Trophoblast cell (in vitro differentiated cells and primary cell): ENCODE measurements around the gene GRHPR.

Experiments used
- DNase-seq, 2 donors: peaks; one replicate each; pipeline ENCODE4 v3.0.0-alpha.2; 2016
- H2AFZ ChIP-seq: 2 replicates; pipeline ENCODE4 v1.6.1; 2013; ENCODE audit warnings: low read length, moderate library complexity, mild to moderate bottlenecking; ENCODE audit not compliant: insufficient read depth, poor library complexity
- H2AK5ac ChIP-seq: 2 replicates; pipeline ENCODE4 v1.6.1; 2013; ENCODE audit warnings: mild to moderate bottlenecking, low read length
- H2BK120ac ChIP-seq: 2 replicates; pipeline ENCODE4 v1.6.1; 2013; ENCODE audit warnings: low read length, mild to moderate bottlenecking, moderate library complexity; ENCODE audit not compliant: insufficient read depth, poor library complexity
- H2BK12ac ChIP-seq: 2 replicates; pipeline ENCODE4 v1.6.1; 2013; ENCODE audit warnings: mild to moderate bottlenecking, low read length, moderate library complexity
- H2BK5ac ChIP-seq: 2 replicates; pipeline ENCODE4 v1.6.1; 2013; ENCODE audit warnings: low read length, low read depth, moderate library complexity, mild to moderate bottlenecking; ENCODE audit not compliant: poor library complexity
- H3K14ac ChIP-seq: 2 replicates; pipeline ENCODE4 v1.6.1; 2013; ENCODE audit warnings: mild to moderate bottlenecking, low read length
- H3K18ac ChIP-seq: 2 replicates; pipeline ENCODE4 v1.6.1; 2013; ENCODE audit warnings: mild to moderate bottlenecking, low read length
- H3K23ac ChIP-seq: 2 replicates; pipeline ENCODE4 v1.6.1; 2013; ENCODE audit warnings: low read length
- H3K27ac ChIP-seq: 2 replicates; pipeline ENCODE4 v1.5.1; 2013; ENCODE audit warnings: low read depth, mild to moderate bottlenecking, inconsistent platforms, low read length, moderate library complexity
- H3K27me3 ChIP-seq: 2 replicates; pipeline ENCODE4 v1.6.1; 2013; ENCODE audit warnings: inconsistent platforms, mild to moderate bottlenecking, low read length, moderate library complexity; ENCODE audit not compliant: insufficient read depth
- H3K36me3 ChIP-seq, 2 experiments: 1 replicate in 1 of 2; 2 replicates in 1 of 2; pipeline ENCODE4 v1.6.1; 2013; ENCODE audit warnings: low read length in 2 of 2, mild to moderate bottlenecking in 2 of 2, moderate library complexity in 1 of 2; ENCODE audit not compliant: insufficient read depth in 2 of 2, control insufficient read depth in 1 of 2
- H3K4ac ChIP-seq: 2 replicates; pipeline ENCODE4 v1.6.1; 2013; ENCODE audit warnings: low read depth, mild to moderate bottlenecking, low read length, moderate library complexity
- H3K4me1 ChIP-seq, 2 experiments: 1 replicate in 1 of 2; 2 replicates in 1 of 2; pipeline ENCODE4 v1.6.1; 2013; ENCODE audit warnings: low read length in 2 of 2, mild to moderate bottlenecking in 2 of 2, moderate library complexity in 1 of 2; ENCODE audit not compliant: insufficient read depth in 2 of 2, control insufficient read depth in 1 of 2
- H3K4me2 ChIP-seq: 2 replicates; pipeline ENCODE4 v1.6.1; 2013; ENCODE audit warnings: inconsistent platforms, mild to moderate bottlenecking, low read length, moderate library complexity
- H3K4me3 ChIP-seq: 2 replicates; pipeline ENCODE4 v1.5.1; 2013; ENCODE audit warnings: mild to moderate bottlenecking, low read depth, low read length, inconsistent platforms
- H3K79me1 ChIP-seq: one replicate; pipeline ENCODE4 v1.6.1; 2013; ENCODE audit warnings: low read length
- H3K79me2 ChIP-seq: 2 replicates; pipeline ENCODE4 v1.6.1; 2013; ENCODE audit warnings: low read length, mild to moderate bottlenecking; ENCODE audit not compliant: control insufficient read depth, insufficient read depth, poor library complexity
- H3K9ac ChIP-seq: 2 replicates; pipeline ENCODE4 v1.6.1; 2013; ENCODE audit warnings: mild to moderate bottlenecking, low read length
- H3K9me3 ChIP-seq: 2 replicates; pipeline ENCODE4 v1.6.1; 2013; ENCODE audit warnings: low read depth, mild to moderate bottlenecking, control low read depth, inconsistent platforms, low read length; ENCODE audit not compliant: insufficient read depth
- H4K12ac ChIP-seq: 2 replicates; pipeline ENCODE4 v1.6.1; 2013; ENCODE audit warnings: low read depth, mild to moderate bottlenecking, low read length, moderate library complexity
- H4K8ac ChIP-seq: 2 replicates; pipeline ENCODE4 v1.6.1; 2013; ENCODE audit warnings: low read depth, mild to moderate bottlenecking, low read length, moderate library complexity
- H4K91ac ChIP-seq: one replicate; pipeline ENCODE4 v1.6.1; 2013; ENCODE audit warnings: low read depth, mild to moderate bottlenecking, low read length, moderate library complexity
- WGBS: extraction: QIAGEN DNeasy Blood & Tissue Kit; methylation state at CpG from one replicate; pipeline ENCODE4 v1.1.7; 2013; ENCODE audit warnings: missing lambda C conversion rate; ENCODE audit not compliant: insufficient read length, insufficient coverage; ENCODE audit errors: extremely low coverage; 5-methylcytosine and 5-hydroxymethylcytosine counted together

The GRHPR gene

DNA sequence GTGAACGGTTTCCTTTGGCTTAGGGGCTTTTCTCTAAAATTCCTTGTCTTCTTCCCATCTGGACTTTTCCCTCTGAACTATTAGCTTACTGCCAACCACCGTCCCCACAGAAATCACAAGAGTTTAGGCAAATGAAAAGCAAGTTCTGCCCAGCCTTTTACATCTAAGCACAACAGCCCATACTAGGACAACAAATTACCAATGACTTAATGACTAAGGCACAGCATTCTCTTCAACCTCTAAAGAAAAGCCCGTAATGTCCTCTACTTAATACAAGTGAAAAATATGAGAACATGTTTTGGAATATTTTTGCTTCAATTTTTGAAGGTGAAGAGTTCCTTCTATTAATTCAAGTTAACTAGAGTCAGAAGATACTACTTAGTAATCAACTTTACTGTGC, 41.5 kb downstream of the GRHPR start:
- peak overlapping the region; percentile 55 for H3K4me2 ChIP-seq
- H2AFZ ChIP-seq = no peak overlapping the region
- H3K27me3 ChIP-seq = no peaks in the 10 kb centered on the region
- no peak overlapping the region for H4K91ac ChIP-seq
- WGBS = no CpG with 5 or more reads among the region's 3 CpGs
- no peak overlapping the region for H2BK120ac ChIP-seq
- no peak overlapping the region for H2BK12ac ChIP-seq
- no peak overlapping the region for H2BK5ac ChIP-seq
- H3K79me2 ChIP-seq = peaks cover 24% of the 10 kb centered on the region
- H3K23ac ChIP-seq = no peak overlapping the region
- no peak overlapping the region for H3K14ac ChIP-seq
- H3K4me3 ChIP-seq = no peak overlapping the region
- no peak overlapping the region for H3K18ac ChIP-seq
- no peak overlapping the region for H2AK5ac ChIP-seq
- peaks cover 4 to 8% of the 10 kb centered on the region in 2 experiments for H3K4me1 ChIP-seq
- no peak overlapping the region for H3K9ac ChIP-seq
- no peak overlapping the region for H4K12ac ChIP-seq
- no peaks in the 10 kb centered on the region for H3K36me3 ChIP-seq
- H3K79me1 ChIP-seq = peaks cover 18% of the 10 kb centered on the region
- peak overlapping the region; percentile 20 for H3K27ac ChIP-seq
- no peak for DNase-seq
- H3K4ac ChIP-seq = peak overlapping the region; percentile 92
- no peaks in the 10 kb centered on the region for H3K9me3 ChIP-seq
- H4K8ac ChIP-seq = no peak overlapping the region

DNA sequence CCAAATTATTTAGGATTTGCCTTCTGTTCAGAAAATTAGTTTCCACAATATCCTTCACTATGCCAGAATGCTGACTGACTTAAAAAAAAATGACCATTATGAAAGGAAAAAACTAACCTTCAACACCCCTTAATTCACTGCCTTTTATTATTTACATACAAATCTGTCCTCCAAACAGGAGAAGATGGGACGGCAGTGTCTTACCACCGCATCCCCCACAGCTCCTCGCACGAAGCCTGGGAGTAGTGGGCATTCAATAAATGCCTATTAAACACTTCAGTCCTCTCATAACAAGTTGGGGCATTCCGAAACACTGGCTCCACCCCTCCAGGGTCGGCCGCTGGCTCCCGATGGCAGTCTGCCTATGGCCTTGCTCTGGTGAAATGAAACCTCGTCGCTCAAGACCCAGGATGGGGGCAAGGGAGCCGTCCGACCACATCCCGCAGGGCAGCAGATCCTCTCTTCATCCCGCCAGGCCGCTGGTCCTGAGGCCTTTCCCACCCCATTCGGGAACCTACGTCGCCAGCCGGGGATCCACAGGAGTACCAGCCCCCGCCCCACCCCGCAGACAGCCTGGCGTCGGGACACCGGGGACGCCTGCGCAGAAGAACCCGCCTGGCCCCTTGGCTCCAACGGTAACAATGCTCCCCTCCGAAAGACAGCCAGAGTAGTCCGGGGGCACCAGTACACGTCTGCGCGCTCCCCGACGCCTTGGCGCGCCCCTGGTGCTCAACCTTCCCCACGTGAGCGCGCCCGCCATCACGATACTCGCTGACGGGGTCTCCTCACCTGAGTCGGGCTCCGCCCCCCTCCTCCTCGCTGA, 42.1 kb downstream of the GRHPR start:
- Histone ChIP-seq H4K91ac (peak overlapping the region; percentile 92), H3K79me2 (peaks cover 24% of the 10 kb centered on the region), H3K4me2 (peak overlapping the region; percentile 77), H3K27me3 (no peaks in the 10 kb centered on the region), H3K18ac (peak overlapping the region; percentile 86), H2BK12ac (no peak overlapping the region), H3K79me1 (peaks cover 18% of the 10 kb centered on the region), H2BK120ac (peak overlapping the region; percentile 81), H3K23ac (no peak overlapping the region), H3K9me3 (no peaks in the 10 kb centered on the region), H3K14ac (peak overlapping the region; percentile 76), H3K36me3 (no peaks in the 10 kb centered on the region), H2AFZ (peak overlapping the region; percentile 64), H3K9ac (peak overlapping the region; percentile 74), H4K8ac (peak overlapping the region; percentile 88), H2AK5ac (peak overlapping the region; percentile 21), H3K4me3 (peak overlapping the region; percentile 86), H3K4ac (peak overlapping the region; percentile 86), H4K12ac (peak overlapping the region; percentile 96), H2BK5ac (peak overlapping the region; percentile 90), H3K27ac (peak overlapping the region; percentile 96), H3K4me1 (peaks cover 4 to 8% of the 10 kb centered on the region in 2 experiments)
- peak; percentile 69 to 79 for DNase-seq
- WGBS = no CpG with 5 or more reads among the region's 47 CpGs

DNA sequence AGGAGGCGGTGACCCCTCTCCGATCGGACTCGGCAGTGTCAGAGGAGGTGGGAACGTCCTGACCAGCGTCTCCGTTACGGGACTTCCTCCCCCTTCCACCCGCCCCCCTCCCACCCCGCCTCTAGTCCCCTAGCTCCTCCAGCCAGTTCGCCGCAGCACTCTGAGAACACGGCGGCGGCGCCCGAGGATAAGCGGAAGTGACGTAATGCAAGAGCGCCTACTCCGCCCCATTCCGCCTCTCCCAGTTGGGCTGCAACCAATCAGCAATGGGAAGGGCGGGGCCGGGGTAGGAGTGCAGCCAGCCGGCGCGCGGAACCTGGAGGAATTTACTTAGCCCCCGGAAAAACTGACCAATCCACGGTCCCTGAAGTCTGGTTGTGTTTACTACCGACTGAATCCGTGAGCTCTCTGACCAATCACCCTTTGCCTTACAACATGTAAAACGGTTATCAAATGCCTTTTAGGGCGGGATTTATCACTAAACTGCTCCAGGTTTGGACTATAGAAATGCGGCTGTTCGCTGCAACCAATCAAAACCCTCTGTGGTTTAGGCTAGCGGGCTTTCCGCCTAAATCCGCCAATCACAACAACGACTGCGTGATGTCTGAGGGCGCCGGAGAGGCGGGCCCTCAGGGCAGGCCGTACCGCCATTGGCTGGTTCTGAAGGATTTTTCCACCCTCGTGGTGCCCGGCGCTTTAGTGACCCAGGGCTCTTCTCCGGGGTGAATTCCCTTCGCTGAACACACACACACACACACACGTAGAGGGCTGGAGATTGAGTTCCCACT, 42.9 kb downstream of the GRHPR start, which contains the start of gene ZBTB5:
Gene ZBTB5 (minus strand): TSS at position 202 of the 788 bp plus-strand sequence. CDS start 22,899 bp downstream, outside the sequence.
- Histone ChIP-seq H3K4me1 (peaks cover 4 to 8% of the 10 kb centered on the region in 2 experiments), H3K14ac (peak within 1 kb of the TSS; percentile 91), H3K18ac (peak within 1 kb of the TSS; percentile 86), H3K36me3 (no peaks in the 10 kb centered on the region), H3K4me2 (peak within 1 kb of the TSS; percentile 77), H4K12ac (peak within 1 kb of the TSS; percentile 96), H3K79me1 (peaks cover 18% of the 10 kb centered on the region), H3K27ac (peak within 1 kb of the TSS; percentile 96), H2BK12ac (no peak within 1 kb of the TSS), H3K4ac (peak within 1 kb of the TSS; percentile 86), H2AK5ac (peak within 1 kb of the TSS; percentile 42), H4K91ac (peak within 1 kb of the TSS; percentile 93), H2AFZ (peak within 1 kb of the TSS; percentile 97), H3K4me3 (peak within 1 kb of the TSS; percentile 86), H3K79me2 (peaks cover 24% of the 10 kb centered on the region), H3K27me3 (no peaks in the 10 kb centered on the region), H2BK5ac (peak within 1 kb of the TSS; percentile 96), H3K9ac (peak within 1 kb of the TSS; percentile 74), H3K23ac (no peak within 1 kb of the TSS), H2BK120ac (peak within 1 kb of the TSS; percentile 81), H4K8ac (peak within 1 kb of the TSS; percentile 89), H3K9me3 (no peaks in the 10 kb centered on the region)
- peak; percentile 99 to 100 for DNase-seq
- WGBS = no CpG with 5 or more reads among the region's 52 CpGs

DNA sequence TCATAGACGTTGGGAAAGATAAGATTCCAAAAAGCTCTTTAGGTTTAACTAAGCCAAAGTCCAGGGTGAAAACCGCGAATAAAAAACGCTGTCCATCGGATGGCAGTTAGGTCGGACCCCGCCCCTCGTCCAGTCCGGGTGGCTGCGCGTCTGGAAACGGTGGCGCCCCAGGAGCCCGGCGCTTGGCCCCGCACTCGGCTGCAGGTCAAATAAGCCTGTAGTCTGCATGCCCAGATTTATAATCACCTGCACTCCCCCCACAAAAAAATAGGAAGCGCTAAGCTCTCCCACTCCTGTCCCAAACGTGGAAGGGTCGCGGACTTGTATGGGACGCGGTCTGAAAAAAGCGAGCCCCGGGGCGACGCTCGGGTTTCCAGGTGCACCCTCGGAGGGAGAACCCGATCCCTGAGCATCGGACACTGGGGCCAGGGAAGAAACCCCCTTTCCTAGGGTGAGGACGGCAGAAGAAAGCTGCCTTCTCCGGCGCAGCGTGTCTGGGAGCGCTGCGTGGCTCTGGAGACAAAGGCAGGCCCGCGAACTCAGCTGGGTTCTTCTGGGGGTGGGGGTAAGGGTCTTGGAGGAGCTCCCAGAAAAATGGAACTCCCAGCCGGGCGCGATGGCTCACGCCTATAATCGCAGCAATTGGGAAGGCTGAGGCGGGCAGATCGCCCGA, 43.7 kb downstream of the GRHPR start:
- Histone ChIP-seq H3K4me3 (peak overlapping the region; percentile 59), H3K4ac (peak overlapping the region; percentile 38), H3K9me3 (no peaks in the 10 kb centered on the region), H3K4me2 (peak overlapping the region; percentile 70), H3K36me3 (no peaks in the 10 kb centered on the region), H3K4me1 (peaks cover 4 to 8% of the 10 kb centered on the region in 2 experiments), H2BK120ac (peak overlapping the region; percentile 78), H2AK5ac (peak overlapping the region; percentile 42), H3K79me1 (peaks cover 21% of the 10 kb centered on the region), H4K12ac (peak overlapping the region; percentile 88), H3K27me3 (no peaks in the 10 kb centered on the region), H3K18ac (peak overlapping the region; percentile 86), H2AFZ (peak overlapping the region; percentile 97), H2BK5ac (peak overlapping the region; percentile 96), H3K27ac (peak overlapping the region; percentile 91), H3K14ac (peak overlapping the region; percentile 91), H3K23ac (no peak overlapping the region), H3K9ac (peak overlapping the region; percentile 70), H3K79me2 (peaks cover 23% of the 10 kb centered on the region), H2BK12ac (no peak overlapping the region), H4K91ac (peak overlapping the region; percentile 93), H4K8ac (peak overlapping the region; percentile 89)
- DNase-seq = peak in 1 of 2 donors; percentile 67
- no CpG with 5 or more reads among the region's 47 CpGs for WGBS
